Panc1 (cell line): ENCODE measurements around the gene MCM9. TPM values are rescaled to one million over a fixed set of nuclear protein-coding genes. Genes with fewer than 3 reads are reported as not detected.

Experiments
- ATAC-seq: fragments of 200-7000 bp; cut with Tn5 transposase; 2 replicates; pipeline ENCODE4 v1.9.1; 2020; ENCODE audit warnings: mild to moderate bottlenecking, moderate library complexity
- BruUV-seq: library from RNA; stranded (reverse); fragments of 400-500 nt; replicated peaks from 2 replicates; lab custom pipeline; 2021; lab: Mats Ljungman, UMichigan
- CTCF ChIA-PET: fragments of 300-600 bp; sonication (Branson Sonifier 250); formaldehyde crosslinking; loops from one replicate; lab custom pipeline; 2022; ENCODE audit warnings: antibody characterized with exemption; lab: Charles Lee
- POLR2A ChIA-PET: fragments of 300-600 bp; sonication (Branson Sonifier 250); formaldehyde crosslinking; loops from one replicate; lab custom pipeline; 2022; ENCODE audit warnings: antibody characterized with exemption; lab: Charles Lee
- DNase-seq: peaks from one replicate; pipeline ENCODE4 v3.0.0-alpha.2; 2010; ENCODE audit warnings: low read depth, low spot score
- H3K27ac ChIP-seq: 2 replicates; pipeline ENCODE4 v1.5.1; 2011; ENCODE audit warnings: mild to moderate bottlenecking, low read length, inconsistent platforms
- H3K27me3 ChIP-seq: fragments of 200-500 bp; sonication (Bioruptor generic); 2 replicates; pipeline ENCODE4 v1.6.0; 2014; ENCODE audit warnings: low read length, inconsistent platforms; ENCODE audit not compliant: control insufficient read depth, insufficient read depth
- H3K36me3 ChIP-seq: fragments of 200-500 bp; sonication (Bioruptor generic); 2 replicates; pipeline ENCODE4 v1.5.1; 2014; ENCODE audit warnings: inconsistent platforms, mild to moderate bottlenecking, low read length, moderate library complexity; ENCODE audit not compliant: control insufficient read depth, insufficient read depth
- H3K4me1 ChIP-seq: 2 replicates; pipeline ENCODE4 v1.5.1; 2011; ENCODE audit warnings: inconsistent platforms, mild to moderate bottlenecking, low read length, moderate library complexity; ENCODE audit not compliant: control insufficient read depth, insufficient read depth
- H3K4me3 ChIP-seq, 2 experiments: 2 replicates each; pipeline ENCODE4 v1.5.1; 2011 to 2012; ENCODE audit warnings: low read depth in 2 of 2, low read length in 2 of 2, mild to moderate bottlenecking in 2 of 2, inconsistent platforms in 1 of 2, moderate library complexity in 1 of 2
- H3K9me3 ChIP-seq: fragments of 200-500 bp; sonication (Bioruptor generic); 2 replicates; pipeline ENCODE4 v1.5.1; 2014; ENCODE audit warnings: low read depth, mild to moderate bottlenecking, inconsistent platforms, low read length, moderate library complexity; ENCODE audit not compliant: control insufficient read depth, insufficient read depth
- CTCF ChIP-seq: fragments of 450-650 bp; IDR thresholded peaks from 2 replicates; pipeline ENCODE4 v1.5.1; 2017; ENCODE audit warnings: mild to moderate bottlenecking
- POLR2AphosphoS5 ChIP-seq: IDR thresholded peaks from 2 replicates; pipeline ENCODE4 v1.6.1; 2012; ENCODE audit warnings: mild to moderate bottlenecking, low read depth, low read length, moderate library complexity
- REST ChIP-seq, 2 experiments: IDR thresholded peaks; 2 replicates each; pipeline ENCODE4 v1.6.1; 2011 to 2012; ENCODE audit warnings: low read depth in 2 of 2, control low read depth in 1 of 2, low read length in 1 of 2, mild to moderate bottlenecking in 1 of 2, moderate library complexity in 1 of 2; ENCODE audit not compliant: insufficient read depth in 1 of 2
- SIN3A ChIP-seq: IDR thresholded peaks from 2 replicates; pipeline ENCODE4 v1.6.1; 2012; ENCODE audit warnings: low read depth, mild to moderate bottlenecking, low read length, moderate library complexity, borderline replicate concordance; ENCODE audit not compliant: insufficient read depth
- TCF7L2 ChIP-seq: IDR thresholded peaks from 2 replicates; pipeline ENCODE4 v1.6.1; 2011; ENCODE audit warnings: mild to moderate bottlenecking, low read depth, low read length, inconsistent platforms
- in situ Hi-C: cut with HindIII; loops from 2 replicates; pipeline ENCODE4 v1.10.0; 2016; ENCODE audit warnings: low sequenced_read_pairs, low pct_unique_long_range_greater_than_20kb
- intact Hi-C: fragments of 100-400 bp; cut with micrococcal nuclease; formaldehyde crosslinking; loops from one replicate; pipeline ENCODE4 v1.10.0; 2022; ENCODE audit not compliant: unreplicated experiment
- total RNA-seq: library from RNA; stranded (reverse); gene quantifications from one replicate; pipeline ENCODE4 v1.2.1, GENCODE V29; 2021; ENCODE audit not compliant: unreplicated experiment

MCM9 gene
- total RNA-seq, 1 experiment from 2014 or later, result 20.4 TPM

DNA sequence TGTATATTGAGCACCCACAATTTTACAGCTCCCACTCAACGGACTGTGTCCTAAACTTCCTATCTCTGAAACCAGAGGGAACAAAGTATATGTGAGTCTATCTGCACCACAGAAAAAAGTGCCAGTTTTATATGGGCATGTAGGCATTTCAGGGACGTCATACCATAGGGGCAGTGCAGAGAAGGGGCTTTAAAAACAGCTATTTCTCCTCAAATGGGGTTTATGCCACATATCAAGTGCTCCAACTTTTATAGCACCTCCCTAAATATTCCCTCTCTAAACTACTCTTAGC, 69.9 kb downstream of the MCM9 start:
- TF ChIP-seq CTCF (no peak), POLR2AphosphoS5 (no peak), TCF7L2 (no peak), REST (IDR thresholded peaks at IDR 0.05; ENCODE audit: insufficient read depth in 1 of 2, low read depth in 2 of 2, low read length in 1 of 2) (no peak), SIN3A (no peak)
- H3K4me1 ChIP-seq, result peaks cover 20% of the 10 kb centered on the region
- in situ Hi-C loops (no loop called here), intact Hi-C loops (no loop called here)
- CTCF ChIA-PET, result no interaction called here
- DNase-seq, result no peak
- H3K27me3 ChIP-seq, result no peaks in the 10 kb centered on the region
- peak overlapping the region; percentile 65 for H3K27ac ChIP-seq
- ATAC-seq, result peak; percentile 59
- POLR2A ChIA-PET, result no interaction called here
- no peaks in the 10 kb centered on the region for H3K36me3 ChIP-seq
- H3K9me3 ChIP-seq, result peaks cover 12% of the 10 kb centered on the region; the same call in 1 of the 2 replicates
- no TSS peak for BruUV-seq
- H3K4me3 ChIP-seq, result peak overlapping the region; percentile 9 to 38; a peak in 3 of 4 replicates

- in situ Hi-C loops (no loop called here), intact Hi-C loops (no loop called here)
- Histone ChIP-seq H3K9me3 (peaks cover 12% of the 10 kb centered on the region; the same call in 1 of the 2 replicates), H3K4me1 (peaks cover 20% of the 10 kb centered on the region), H3K27ac (peak overlapping the region; percentile 65), H3K36me3 (no peaks in the 10 kb centered on the region), H3K4me3 (peak overlapping the region; percentile 9 to 38; a peak in 3 of 4 replicates), H3K27me3 (no peaks in the 10 kb centered on the region)
- POLR2A ChIA-PET, result no interaction called here
- BruUV-seq, result no TSS peak
- TF ChIP-seq REST (IDR thresholded peaks at IDR 0.05; ENCODE audit: insufficient read depth in 1 of 2, low read depth in 2 of 2, low read length in 1 of 2) (no peak), TCF7L2 (no peak), POLR2AphosphoS5 (no peak), CTCF (no peak), SIN3A (no peak)
- CTCF ChIA-PET, result no interaction called here
- DNase-seq (no peak), ATAC-seq (peak; percentile 78)
Measured at GRCh38 chr6:118864341-118865099, 70.4 kb downstream of the MCM9 start.
